Measurements from ENCODE around the gene DR1.

DNA sequence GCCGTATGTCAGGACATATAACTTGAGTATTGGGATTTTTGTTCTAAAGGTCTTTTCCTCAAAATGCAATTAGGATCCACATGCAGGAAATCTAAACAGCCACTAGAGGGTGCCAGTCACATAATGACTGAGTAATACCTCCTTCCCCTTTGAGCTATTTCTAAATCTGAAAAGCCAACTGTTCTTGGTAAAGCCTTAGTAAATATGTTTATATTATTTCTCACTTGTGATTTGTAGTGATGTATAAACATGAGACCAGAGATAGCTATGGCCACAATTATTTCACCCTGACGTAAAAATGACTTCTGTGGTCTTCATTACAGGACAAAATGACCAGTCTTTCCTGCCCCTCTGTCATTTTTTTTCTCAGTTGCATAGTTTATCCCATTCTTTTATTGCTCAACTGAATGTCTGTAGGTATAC lies 41.0 kb upstream of the DR1 start:
- TF ChIP-seq, protein P1, sequence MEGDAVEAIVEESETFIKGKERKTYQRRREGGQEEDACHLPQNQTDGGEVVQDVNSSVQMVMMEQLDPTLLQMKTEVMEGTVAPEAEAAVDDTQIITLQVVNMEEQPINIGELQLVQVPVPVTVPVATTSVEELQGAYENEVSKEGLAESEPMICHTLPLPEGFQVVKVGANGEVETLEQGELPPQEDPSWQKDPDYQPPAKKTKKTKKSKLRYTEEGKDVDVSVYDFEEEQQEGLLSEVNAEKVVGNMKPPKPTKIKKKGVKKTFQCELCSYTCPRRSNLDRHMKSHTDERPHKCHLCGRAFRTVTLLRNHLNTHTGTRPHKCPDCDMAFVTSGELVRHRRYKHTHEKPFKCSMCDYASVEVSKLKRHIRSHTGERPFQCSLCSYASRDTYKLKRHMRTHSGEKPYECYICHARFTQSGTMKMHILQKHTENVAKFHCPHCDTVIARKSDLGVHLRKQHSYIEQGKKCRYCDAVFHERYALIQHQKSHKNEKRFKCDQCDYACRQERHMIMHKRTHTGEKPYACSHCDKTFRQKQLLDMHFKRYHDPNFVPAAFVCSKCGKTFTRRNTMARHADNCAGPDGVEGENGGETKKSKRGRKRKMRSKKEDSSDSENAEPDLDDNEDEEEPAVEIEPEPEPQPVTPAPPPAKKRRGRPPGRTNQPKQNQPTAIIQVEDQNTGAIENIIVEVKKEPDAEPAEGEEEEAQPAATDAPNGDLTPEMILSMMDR (IDR thresholded peaks at IDR 0.05; ENCODE audit: insufficient read depth, low read length) = peak; percentile 71
- TF ChIP-seq GABPA (IDR thresholded peaks at IDR 0.05; ENCODE audit: low read depth) = no peak
